HG03565 (cell line): Measurements from ENCODE around the gene PLXNA4.

Experiments
- ATAC-seq: cut with Tn5 transposase; IDR thresholded peaks from one replicate; pipeline ENCODE4 v1.9.1; 2021; ENCODE audit warnings: mild to moderate bottlenecking, moderate library complexity; ENCODE audit not compliant: unreplicated experiment

PLXNA4 gene

GRCh38 chr7:132250480-132251326, 325.6 kb downstream of the PLXNA4 start:
- ATAC-seq, result no peak

- no peak for ATAC-seq
These were observed 326.9 kb downstream of the PLXNA4 start for GRCh38 chr7:132249256-132249971.

- no peak for ATAC-seq
These were observed 327.4 kb downstream of the PLXNA4 start for GRCh38 chr7:132248841-132249240.

- no peak for ATAC-seq
These were observed 328.2 kb downstream of the PLXNA4 start for GRCh38 chr7:132247995-132248618.

- no peak for ATAC-seq
These were observed 329.7 kb downstream of the PLXNA4 start for GRCh38 chr7:132246591-132246990.

- ATAC-seq, result no peak
These were observed 330.7 kb downstream of the PLXNA4 start for GRCh38 chr7:132245539-132245938.

GRCh38 chr7:132244903-132245480, 331.3 kb downstream of the PLXNA4 start:
- ATAC-seq, result no peak

GRCh38 chr7:132243463-132243862, 332.8 kb downstream of the PLXNA4 start:
- no peak for ATAC-seq

GRCh38 chr7:132243051-132243450, 333.2 kb downstream of the PLXNA4 start:
- no peak for ATAC-seq

GRCh38 chr7:132242192-132242812, 334.0 kb downstream of the PLXNA4 start:
- no peak for ATAC-seq

- ATAC-seq, result no peak
These were observed 335.3 kb downstream of the PLXNA4 start for GRCh38 chr7:132240821-132241422.

- ATAC-seq, result no peak
These were observed 336.0 kb downstream of the PLXNA4 start for GRCh38 chr7:132240262-132240661.

GRCh38 chr7:132239422-132239994, 336.8 kb downstream of the PLXNA4 start:
- no peak for ATAC-seq

GRCh38 chr7:132234711-132235110, 341.6 kb downstream of the PLXNA4 start:
- no peak for ATAC-seq

- ATAC-seq, result no peak
These were observed 343.9 kb downstream of the PLXNA4 start for GRCh38 chr7:132232406-132232805.

GRCh38 chr7:132230462-132230861, 345.8 kb downstream of the PLXNA4 start:
- no peak for ATAC-seq

- no peak for ATAC-seq
These were observed 348.0 kb downstream of the PLXNA4 start for GRCh38 chr7:132228240-132228639.

- no peak for ATAC-seq
These were observed 349.3 kb downstream of the PLXNA4 start for GRCh38 chr7:132226957-132227290.

- ATAC-seq, result no peak
These were observed 350.0 kb downstream of the PLXNA4 start for GRCh38 chr7:132226046-132226956.
